GM18861 (cell line): ENCODE results near the gene GBE1.

Experiments
- ATAC-seq: cut with Tn5 transposase; IDR thresholded peaks from one replicate; pipeline ENCODE4 v1.9.1; 2021; ENCODE audit not compliant: unreplicated experiment

The GBE1 gene

DNA sequence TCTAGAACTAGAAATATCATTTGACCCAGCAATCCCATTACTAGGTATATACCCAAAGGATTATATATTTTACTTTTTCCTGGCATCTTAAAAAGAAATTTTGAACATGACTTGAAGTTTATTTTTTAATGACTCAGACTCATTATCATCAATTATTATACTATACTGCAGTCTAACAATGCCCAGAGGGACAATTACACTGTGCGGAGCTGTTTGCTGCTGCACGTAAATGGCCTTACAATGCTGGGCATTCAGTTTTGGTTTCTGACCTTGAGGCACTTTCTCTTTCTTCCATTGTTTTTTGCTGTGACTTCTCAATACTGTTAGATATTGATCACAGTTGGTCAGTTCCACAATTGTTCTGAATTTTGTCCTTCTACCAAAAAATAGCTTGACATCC lies 128.8 kb downstream of the GBE1 start:
- no peak for ATAC-seq

DNA sequence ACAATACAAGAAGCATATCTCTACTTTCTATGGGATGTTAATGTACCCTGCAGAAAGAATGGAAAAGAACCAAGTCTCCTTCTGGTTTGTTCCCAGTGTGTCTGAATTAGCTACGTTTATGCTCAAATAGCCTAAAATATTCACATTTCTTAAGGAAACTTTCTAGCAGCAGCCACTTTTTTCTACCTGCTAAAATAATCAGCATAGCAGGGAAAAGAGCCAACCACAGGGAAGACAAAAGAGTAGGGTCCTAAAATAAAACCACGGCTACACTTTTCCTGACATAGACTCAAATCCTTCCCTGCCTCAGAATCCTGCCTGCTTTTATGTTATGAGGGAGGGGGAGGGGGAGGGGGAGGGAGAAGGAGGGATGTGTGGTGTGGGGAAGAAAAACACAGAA lies 136.7 kb downstream of the GBE1 start:
- ATAC-seq, result no peak

DNA sequence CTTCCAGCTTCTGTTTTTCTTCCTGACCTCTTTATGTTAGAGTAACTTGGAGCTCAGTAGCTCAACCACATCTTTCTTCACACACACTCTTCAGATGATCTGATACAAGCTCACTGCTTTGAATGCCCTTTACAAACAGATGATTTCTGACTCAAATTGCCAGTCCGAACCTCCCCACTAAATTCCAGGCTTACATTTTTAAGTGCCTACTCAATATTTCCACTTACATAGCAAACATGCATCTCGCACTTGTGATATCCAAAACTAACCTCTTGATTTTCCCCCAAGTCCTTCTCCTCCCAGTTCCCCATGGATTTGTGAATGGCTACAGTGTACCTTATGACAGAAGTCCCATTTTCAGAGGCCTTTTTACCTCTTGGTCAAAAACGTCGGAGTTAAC lies 139.1 kb downstream of the GBE1 start:
- ATAC-seq, result no peak

DNA sequence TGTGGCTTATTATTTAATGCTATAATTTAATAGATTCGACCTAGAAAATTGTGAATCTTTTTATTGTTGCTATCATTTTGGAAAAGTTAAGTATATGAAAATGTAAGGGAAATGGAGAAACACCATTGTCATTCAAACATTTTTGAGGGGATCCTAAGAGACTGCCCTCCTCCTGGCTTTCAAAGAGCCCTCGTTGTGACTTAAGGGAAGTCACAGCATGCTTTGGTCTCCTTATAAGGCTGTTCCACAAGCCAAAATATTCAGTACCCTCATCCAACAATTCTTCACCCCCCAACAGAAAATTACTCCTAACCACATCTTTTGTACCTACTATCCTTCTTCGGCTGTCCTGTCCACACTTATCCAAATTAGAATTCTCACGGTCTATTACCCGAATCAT lies 140.2 kb downstream of the GBE1 start:
- no peak for ATAC-seq

DNA sequence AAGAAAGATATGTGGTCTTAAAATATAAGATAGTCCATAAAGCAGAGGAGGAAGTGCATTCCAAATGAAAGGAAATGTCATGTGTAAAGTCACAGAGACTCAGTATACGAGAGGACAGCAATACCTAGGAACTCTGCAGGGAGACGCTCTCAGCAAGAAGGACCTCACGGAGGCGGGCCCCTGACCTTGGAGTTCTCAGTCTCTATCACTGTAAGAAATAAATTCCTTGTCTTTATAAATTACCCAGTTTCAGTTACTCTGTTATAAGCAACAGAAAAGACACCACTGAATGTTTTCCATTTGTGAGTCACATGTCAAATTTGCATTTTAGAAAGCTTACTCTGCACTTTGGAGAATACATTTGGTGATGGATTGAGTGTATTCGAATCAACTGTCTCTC lies 140.6 kb downstream of the GBE1 start:
- no peak for ATAC-seq

DNA sequence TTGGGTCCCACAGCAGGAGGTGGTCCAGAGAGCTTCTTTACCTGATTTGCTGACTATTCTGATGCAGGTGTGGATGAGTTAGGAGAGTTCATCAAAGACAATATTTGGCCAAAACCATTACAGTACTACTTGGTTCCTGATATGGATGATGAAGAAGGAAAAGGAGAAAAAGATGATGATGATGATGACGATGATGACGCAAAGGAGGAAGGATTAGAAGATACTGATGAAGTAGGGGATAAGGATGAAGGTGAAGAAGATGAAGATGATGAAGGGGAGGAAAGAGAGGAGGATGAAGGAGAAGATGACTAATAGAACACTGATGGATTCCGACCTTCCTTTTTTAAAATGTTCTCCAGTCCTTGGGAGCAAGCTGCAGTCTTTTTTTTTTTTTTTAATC lies 148.7 kb downstream of the GBE1 start:
- ATAC-seq, result no peak

DNA sequence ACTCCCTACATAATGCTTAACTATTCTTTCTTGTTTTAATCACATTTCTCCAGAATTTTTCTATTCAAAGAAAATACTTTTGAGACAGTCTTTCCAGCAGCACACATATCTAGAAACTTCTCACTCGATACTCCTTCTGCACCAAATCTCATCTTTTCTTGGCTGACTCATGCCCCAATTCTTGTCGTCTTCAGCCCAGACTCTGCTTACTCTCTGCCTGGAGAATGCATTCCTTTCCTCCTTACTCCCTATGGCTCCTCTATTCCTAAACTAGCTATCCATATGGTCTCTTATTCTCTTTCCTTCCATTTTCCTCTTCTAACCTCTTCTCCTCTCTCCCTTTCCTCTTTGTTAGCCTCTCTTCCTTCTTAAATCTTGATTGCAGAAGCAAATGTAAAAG lies 158.7 kb downstream of the GBE1 start:
- ATAC-seq, result no peak

DNA sequence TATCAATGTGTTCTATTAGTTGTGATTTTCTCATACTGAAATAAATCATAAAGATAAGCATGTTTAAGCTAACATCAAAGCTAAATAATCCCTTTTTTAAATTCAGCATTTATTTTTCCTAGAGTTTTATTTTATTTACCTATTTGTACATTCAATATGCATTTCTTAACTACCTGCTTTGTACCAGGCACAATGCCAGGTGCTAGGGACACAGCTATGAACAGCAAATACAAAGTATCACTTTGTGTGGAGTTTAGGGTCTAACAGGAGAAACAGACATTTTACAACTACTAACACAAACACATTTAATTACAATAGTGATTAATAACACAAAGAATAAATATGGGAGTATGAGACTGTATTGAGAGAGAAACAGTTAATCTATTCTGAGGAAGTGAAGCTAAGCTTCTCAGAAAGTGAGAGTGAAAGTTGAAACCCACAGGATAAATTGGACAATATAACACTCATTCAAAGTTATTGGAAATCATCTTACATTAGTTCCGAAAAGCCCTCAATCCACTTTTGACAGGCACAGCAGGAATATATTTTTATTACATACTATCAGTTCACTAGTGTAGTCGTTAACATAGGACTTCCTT lies 159.6 kb downstream of the GBE1 start:
- no peak for ATAC-seq

DNA sequence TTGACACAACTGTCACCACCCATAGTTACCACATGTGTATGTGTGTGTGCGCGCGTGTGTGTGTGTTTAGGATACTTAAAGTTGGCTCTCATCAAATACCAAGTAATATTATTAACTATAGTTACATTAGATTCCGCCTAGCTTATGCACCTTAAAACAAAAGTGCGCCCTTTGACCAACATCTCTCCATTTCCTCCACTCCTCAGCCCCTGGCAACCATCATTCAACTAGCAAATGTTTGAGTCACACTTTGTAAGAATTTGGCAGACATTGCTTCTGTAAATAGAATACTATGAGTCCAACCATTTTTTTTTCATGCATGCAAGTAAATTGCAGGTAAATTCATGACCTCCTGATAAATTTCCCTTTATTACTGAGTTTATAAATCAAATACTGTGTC lies 169.3 kb downstream of the GBE1 start:
- ATAC-seq, result no peak

DNA sequence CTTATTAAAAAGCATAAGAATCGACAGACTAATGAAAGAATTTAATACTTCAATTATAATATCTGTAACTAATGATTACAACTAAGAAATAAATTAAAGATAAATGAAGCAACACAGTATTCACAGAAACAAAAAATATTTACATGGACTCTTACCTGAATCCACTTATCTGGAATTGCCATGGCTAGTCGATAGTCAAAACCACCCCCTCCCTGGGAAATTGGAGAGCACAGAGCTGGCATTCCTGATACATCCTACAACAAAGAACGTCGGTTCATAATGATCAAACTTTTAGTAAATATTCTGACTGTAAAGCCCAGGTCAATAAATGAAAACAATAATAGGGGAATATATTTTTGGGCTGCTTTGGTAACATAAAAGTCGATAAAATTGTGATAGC lies 175.5 kb downstream of the GBE1 start:
- no peak for ATAC-seq

DNA sequence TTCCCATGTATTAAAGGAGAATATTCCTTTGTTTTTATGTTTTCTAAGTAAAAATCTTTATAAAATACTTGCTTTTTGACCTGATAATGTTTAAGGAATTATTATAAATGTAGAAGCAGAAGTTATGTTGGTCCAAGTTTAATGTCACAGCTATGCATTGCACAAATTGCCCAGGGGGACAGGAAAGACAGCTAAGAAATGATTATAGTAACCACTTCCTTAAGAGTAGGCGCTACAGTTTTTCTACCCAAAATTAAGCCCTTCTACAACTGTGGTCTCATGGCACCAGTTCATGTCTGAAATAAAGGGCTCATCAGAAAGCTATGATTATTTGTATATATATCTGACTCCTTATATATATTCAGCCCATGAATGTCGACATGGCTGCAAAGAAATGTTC lies 176.4 kb downstream of the GBE1 start:
- ATAC-seq, result no peak

DNA sequence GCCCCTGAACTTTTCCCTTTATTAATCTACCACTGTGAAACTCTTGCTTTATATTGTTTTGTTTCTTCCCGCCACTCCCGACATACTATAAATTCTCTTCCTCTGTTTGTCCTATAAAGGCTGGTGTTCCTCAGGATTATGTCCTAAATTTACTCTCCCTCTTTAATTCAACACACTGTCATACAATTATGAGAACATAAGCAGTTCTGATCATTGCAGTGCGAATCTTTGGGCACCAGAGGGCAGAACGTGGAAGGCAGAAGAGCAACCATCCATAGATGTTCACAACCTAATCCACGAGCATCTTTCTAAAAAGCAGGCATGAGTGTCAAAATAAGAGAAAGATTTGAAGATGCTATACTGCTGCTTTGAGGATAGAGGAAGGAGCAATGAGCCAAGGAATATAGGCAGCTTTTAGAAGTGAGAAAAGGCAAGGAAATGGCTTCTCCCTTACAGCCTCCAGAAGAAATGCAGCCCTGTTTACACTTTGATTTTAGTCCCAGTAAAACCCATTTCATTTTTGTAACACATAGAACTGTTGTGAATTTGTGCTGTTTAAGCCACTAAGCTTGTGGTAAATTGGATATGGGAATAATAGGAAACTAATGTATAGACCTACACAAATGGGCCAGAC lies 179.4 kb downstream of the GBE1 start:
- ATAC-seq, result peak; percentile 72

DNA sequence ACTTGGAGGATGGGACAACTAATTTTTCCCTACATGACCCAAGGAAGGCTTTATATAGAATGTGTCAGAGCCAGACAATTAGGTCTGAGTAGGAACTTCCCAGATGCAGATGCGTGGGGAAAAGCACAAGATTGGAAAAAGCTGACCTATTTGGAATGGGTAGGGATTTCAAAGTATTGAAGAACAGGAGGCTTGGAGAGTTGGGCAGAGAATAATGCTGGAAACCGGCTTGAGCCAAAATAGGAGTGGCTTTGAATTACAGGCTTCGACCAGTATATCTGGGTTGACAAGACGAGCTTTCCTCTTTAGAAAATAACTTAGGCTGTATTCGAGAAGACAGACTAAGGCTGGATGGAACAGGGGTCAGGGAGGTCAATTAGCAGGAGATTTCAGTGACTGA lies 181.1 kb downstream of the GBE1 start:
- no peak for ATAC-seq

DNA sequence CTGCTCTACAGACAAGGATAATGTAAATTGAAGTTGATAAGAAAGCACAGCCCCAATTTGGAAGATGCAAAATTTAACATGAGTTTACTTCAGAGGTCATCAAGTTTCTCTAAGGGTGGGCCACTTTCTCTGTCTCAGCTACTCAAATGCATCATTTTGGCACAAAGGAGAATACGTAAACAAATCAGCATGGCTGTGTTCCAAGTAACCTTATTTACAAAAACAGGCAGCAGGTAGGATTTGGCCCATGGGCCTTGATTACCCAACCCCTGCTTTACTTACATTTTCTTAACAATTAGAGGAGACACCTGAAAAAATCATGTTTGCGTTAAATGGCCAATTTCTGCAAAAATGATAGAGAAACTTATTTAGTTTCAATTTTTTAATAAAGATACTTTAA lies 181.7 kb downstream of the GBE1 start:
- ATAC-seq, result no peak

DNA sequence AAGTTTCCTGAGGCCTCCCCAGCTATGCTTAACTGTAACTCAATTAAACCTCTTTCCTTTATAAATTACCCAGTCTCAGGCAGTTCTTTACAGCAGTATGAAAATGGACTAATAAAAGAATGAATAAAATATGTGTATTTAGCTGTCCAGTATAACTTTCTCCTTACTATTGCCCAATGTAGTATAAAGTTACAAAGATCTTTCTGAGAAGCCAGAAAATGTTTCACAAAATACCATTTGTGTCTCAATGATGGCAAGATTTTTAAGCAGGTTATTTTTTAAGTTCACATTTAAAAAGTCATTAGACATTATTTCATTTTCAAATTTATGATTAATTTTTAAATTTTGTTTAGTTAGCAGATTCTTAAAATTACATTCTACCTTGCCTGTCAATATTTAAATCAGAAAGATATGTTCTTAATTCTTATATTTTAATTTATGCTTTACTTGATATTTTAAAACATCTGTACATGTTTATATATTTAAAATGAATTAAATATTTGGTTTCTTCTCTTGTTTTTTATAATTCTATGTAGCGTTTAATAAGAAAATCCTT lies 189.2 kb downstream of the GBE1 start:
- no peak for ATAC-seq

DNA sequence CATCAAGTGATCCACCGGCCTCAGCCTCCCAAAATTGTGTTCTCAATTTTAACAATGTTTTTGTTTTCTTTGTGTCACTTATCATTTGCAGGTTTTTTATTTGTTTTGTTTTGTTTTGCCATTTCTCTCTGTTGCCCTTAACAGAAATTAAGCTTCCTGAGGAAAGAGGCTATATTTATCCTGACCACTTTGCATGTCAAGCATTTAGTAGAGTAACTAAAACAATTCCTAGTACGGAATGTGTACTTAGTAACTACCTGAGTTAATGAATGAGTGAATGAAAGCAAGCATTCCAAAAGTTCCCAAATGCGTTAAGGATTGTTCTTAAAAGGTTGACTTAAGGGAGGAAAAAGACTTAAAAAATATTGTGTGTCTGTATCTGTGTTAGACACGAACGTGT lies 193.1 kb downstream of the GBE1 start:
- ATAC-seq, result no peak

DNA sequence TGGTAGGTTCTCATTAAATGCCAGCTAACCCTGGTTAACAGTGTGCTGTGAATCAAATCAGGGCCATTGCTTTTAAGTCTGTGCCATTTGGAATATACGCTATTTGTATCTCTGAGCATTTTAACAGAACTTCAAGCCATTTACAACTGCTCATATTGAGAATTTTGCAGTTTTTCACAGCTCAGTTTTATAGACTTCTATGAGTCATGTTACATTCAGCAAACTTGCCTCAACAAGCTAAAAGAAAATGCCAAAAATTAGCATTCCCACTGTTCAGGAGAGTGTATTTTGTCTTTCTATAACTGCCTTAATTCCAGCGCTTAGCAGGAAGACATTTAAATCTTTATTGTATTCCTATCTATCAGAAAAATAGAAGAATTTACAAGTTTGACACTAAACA lies 196.4 kb downstream of the GBE1 start:
- ATAC-seq, result no peak

DNA sequence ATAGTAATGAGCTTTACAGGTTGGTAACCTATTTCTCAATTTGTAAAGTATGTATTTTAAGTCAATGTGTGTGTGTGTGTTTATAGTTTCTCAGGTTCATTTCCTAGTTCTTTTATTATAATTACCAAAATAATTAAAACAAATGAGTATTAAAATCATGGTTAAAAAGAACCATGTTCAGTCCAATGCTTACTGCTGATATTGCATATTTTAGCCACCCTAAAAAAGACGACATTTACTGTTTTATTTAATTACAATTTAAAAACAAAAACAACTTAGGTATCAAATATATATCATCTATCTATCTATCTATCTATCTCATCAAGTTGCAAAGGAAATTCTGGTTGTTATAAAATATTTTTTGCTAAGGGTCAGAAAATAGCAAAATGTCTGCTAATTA lies 203.3 kb downstream of the GBE1 start:
- no peak for ATAC-seq

DNA sequence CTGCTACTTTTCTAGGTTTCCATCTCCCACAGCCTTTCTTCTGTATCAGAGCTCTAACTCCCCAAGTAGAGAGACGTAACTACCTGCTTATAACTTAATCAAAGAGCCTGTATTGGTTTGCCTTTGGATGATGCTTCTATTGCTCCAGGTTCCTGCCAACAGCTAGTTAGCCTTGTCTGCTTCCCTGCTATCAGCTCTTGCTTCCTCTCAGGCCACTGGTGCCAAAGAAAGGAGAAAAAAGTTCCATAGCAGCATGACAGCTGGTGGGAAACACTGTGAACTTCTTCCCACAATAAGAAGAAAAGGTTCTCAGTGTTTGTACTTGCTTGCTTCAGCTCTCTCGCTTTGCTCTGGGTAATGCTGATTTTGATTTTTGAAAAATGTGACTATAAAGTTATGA lies 206.6 kb downstream of the GBE1 start:
- no peak for ATAC-seq

DNA sequence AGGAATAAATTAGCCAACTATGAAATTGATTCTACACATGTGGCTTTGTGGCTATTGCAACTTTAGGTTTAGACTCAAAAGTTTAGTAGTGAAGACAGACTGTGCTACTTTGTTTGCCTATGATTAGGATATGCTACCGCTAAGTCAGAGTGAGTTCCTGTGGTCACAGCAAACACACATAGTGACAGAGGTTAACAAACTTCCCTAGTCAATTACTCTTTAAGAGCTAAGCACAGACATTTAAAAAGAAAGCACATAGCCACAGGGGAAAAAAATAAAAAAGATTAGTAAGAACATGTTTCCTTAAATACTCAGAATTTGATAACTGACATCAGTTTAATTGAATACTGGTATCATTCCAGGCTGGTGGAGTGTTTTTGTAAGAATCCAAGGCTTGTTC lies 207.1 kb downstream of the GBE1 start:
- ATAC-seq, result no peak

DNA sequence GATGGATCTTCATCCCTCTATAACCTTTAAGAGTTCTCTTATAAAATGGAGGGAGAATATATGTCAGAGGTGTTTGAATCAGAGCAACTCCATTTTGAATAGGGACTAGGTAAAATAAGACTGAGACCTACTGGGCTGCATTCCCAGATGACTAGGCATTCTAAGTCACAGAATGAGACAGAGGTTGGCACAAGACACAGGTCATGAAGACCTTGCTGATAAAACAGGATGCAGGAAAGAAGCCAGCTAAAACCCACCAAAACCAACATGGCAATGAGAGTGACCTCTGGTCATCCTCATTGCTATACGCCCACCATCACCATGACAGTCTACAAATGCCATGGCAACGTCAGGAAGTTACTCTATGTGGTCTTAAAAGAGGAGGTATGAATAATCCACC lies 211.0 kb downstream of the GBE1 start:
- no peak for ATAC-seq

DNA sequence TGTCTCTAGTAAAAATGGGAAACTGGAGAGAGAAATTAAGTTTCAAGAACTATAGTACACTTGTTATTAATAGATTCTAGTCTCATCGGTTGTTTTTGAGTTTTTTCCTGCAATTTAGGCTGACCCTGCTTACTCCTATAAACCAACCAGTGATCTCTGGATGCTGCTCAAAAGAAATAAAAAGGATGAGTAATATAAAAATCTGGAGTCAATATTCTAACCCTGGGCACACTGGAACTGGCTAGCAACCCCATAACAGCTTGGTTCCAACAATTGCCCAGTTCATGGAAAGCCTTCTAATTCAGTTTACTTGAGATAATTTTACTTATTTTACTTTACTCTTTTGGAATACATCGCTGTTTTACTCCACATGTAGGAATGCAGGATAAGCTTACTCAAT lies 211.6 kb downstream of the GBE1 start:
- no peak for ATAC-seq

DNA sequence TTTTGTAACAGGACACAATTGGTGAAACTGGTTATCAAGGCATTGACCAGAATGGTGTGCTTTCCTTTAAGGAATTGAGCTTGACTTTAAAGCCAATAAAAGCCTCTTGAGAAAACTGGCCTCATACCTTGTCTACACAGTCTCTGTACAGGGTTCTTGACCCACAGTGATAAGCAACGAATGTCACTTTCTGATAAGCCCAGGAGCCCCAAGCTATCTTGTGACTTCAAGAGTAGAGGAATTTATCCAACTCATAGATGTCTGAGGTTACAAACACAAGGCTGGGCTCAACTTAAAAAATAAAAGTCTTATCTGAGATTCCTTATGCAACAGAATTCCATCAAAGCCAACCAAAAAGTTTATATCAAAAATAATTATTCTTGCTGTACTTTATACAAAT lies 212.1 kb downstream of the GBE1 start:
- ATAC-seq, result no peak
